ENCODE data around the gene XPNPEP1. TPM values are rescaled to one million over a fixed set of nuclear protein-coding genes. Genes with fewer than 3 reads are reported as not detected.
A peak's percentile ranks its signal among the peaks of the same experiment; 100 is the strongest.

Gene XPNPEP1
- total RNA-seq, 1 experiment from 2014 or later = 65.4 TPM

DNA sequence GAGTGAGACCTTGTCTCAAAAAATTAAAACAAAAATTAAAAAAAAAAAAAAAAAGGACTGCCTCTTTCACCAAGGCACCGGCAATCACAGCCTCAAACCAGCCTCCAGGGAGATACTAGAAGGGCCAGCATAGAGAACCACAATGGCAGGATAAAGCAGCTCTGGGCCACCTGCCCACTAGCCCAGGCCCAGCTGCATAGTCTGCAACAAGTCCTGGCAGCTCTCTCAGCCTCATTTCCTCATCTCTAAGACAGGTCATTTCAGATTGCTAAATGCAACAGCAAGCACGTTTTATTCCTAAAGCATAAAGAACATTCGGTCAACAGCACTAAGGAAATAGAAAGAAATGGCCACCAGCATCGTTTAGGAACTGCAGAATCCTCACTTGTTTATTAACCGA, 28.8 kb downstream of the XPNPEP1 start:
- H3K27ac ChIP-seq (ENCODE audit: low read depth, low read length, poor library complexity, severe bottlenecking) = no peak overlapping the region
- no peak for DNase-seq (ENCODE audit: low spot score)
- no TSS peak for BruUV-seq (replicated peaks)
- no peaks in the 10 kb centered on the region for H3K9me3 ChIP-seq (ENCODE audit: low read depth, low read length, poor library complexity, severe bottlenecking)
- POLR2A ChIA-PET (ENCODE audit: low non-redundant PET) = no interaction called here
- peaks cover 18% of the 10 kb centered on the region for H3K36me3 ChIP-seq (ENCODE audit: insufficient read depth, low read length, poor library complexity, severe bottlenecking)
- CTCF ChIA-PET = no interaction called here
- no peak overlapping the region for H3K4me3 ChIP-seq (ENCODE audit: low read depth, low read length, poor library complexity, severe bottlenecking)
- no peaks in the 10 kb centered on the region for H3K27me3 ChIP-seq (replicated peaks; ENCODE audit: insufficient read depth, low read depth, low read length, poor library complexity)
- TF ChIP-seq EZH2 (IDR thresholded peaks at IDR 0.05; ENCODE audit: borderline replicate concordance, low read depth, low read length, poor library complexity, severe bottlenecking) = no peak
- TF ChIP-seq, protein P1, sequence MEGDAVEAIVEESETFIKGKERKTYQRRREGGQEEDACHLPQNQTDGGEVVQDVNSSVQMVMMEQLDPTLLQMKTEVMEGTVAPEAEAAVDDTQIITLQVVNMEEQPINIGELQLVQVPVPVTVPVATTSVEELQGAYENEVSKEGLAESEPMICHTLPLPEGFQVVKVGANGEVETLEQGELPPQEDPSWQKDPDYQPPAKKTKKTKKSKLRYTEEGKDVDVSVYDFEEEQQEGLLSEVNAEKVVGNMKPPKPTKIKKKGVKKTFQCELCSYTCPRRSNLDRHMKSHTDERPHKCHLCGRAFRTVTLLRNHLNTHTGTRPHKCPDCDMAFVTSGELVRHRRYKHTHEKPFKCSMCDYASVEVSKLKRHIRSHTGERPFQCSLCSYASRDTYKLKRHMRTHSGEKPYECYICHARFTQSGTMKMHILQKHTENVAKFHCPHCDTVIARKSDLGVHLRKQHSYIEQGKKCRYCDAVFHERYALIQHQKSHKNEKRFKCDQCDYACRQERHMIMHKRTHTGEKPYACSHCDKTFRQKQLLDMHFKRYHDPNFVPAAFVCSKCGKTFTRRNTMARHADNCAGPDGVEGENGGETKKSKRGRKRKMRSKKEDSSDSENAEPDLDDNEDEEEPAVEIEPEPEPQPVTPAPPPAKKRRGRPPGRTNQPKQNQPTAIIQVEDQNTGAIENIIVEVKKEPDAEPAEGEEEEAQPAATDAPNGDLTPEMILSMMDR (conservative IDR thresholded peaks at IDR 0.05; ENCODE audit: low read depth, low read length) = no peak
- no peaks in the 10 kb centered on the region for H3K4me1 ChIP-seq (ENCODE audit: insufficient read depth, low read length, poor library complexity, severe bottlenecking)
- intact Hi-C loops (cut with micrococcal nuclease; ENCODE audit: unreplicated experiment) = no loop called here

DNA sequence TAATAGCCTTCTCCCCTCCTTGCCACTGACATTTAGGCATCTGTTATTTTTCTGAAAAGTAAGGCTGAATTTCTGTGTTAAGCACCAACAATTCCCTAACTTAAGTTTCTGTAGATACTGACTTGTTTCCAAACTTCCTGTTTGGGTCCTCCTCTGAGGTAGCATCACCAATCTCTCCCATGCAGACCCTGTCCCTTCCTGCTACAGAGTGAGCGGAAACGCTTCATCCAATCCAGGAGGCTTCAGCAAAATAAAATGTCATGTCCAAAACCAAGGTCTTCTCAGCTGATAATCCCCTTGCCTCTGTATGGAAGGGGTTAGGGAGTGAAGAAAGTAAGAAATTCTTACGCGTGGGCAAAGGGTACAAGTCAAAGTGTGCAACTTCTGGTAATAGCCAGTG, 29.9 kb downstream of the XPNPEP1 start:
- TF ChIP-seq, protein P1 (conservative IDR thresholded peaks at IDR 0.05; ENCODE audit: low read depth, low read length) = no peak
- TF ChIP-seq EZH2 (IDR thresholded peaks at IDR 0.05; ENCODE audit: borderline replicate concordance, low read depth, low read length, poor library complexity, severe bottlenecking) = no peak
- intact Hi-C loops (cut with micrococcal nuclease; ENCODE audit: unreplicated experiment) = no loop called here
- no TSS peak for BruUV-seq (replicated peaks)
- Histone ChIP-seq H3K4me1 (ENCODE audit: insufficient read depth, low read length, poor library complexity, severe bottlenecking) (no peaks in the 10 kb centered on the region), H3K36me3 (ENCODE audit: insufficient read depth, low read length, poor library complexity, severe bottlenecking) (peaks cover 14% of the 10 kb centered on the region), H3K4me3 (ENCODE audit: low read depth, low read length, poor library complexity, severe bottlenecking) (no peak overlapping the region), H3K27ac (ENCODE audit: low read depth, low read length, poor library complexity, severe bottlenecking) (no peak overlapping the region), H3K9me3 (ENCODE audit: low read depth, low read length, poor library complexity, severe bottlenecking) (no peaks in the 10 kb centered on the region), H3K27me3 (replicated peaks; ENCODE audit: insufficient read depth, low read depth, low read length, poor library complexity) (no peaks in the 10 kb centered on the region)
- CTCF ChIA-PET = no interaction called here
- POLR2A ChIA-PET (ENCODE audit: low non-redundant PET) = no interaction called here
- DNase-seq (ENCODE audit: low spot score) = no peak

DNA sequence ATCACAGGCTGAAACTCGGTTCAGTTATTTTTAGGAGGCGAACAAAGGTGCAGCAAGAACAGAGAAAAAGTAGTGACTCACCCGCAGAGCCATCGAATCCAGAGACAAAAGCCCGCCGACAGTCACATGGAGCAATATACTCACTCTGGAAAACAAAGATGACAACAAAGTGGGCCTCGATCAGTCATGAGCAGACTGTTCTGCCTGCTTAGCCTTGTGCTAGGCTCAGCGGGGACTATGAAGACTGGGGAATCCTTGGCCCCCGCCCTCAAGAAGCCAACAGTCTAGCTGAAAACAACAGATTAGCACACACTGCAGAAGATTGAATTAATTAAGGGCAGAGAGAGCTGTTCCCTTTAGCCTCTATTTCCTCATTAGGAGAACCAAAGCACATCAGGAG, 30.4 kb downstream of the XPNPEP1 start:
- POLR2A ChIA-PET (ENCODE audit: low non-redundant PET) = no interaction called here
- DNase-seq (ENCODE audit: low spot score) = peak; percentile 15
- TF ChIP-seq, protein P1 (conservative IDR thresholded peaks at IDR 0.05; ENCODE audit: low read depth, low read length) = no peak
- no peak for TF ChIP-seq EZH2 (IDR thresholded peaks at IDR 0.05; ENCODE audit: borderline replicate concordance, low read depth, low read length, poor library complexity, severe bottlenecking)
- Histone ChIP-seq H3K4me1 (ENCODE audit: insufficient read depth, low read length, poor library complexity, severe bottlenecking) (no peaks in the 10 kb centered on the region), H3K4me3 (ENCODE audit: low read depth, low read length, poor library complexity, severe bottlenecking) (no peak overlapping the region), H3K27ac (ENCODE audit: low read depth, low read length, poor library complexity, severe bottlenecking) (no peak overlapping the region), H3K36me3 (ENCODE audit: insufficient read depth, low read length, poor library complexity, severe bottlenecking) (peaks cover 14% of the 10 kb centered on the region), H3K27me3 (replicated peaks; ENCODE audit: insufficient read depth, low read depth, low read length, poor library complexity) (no peaks in the 10 kb centered on the region), H3K9me3 (ENCODE audit: low read depth, low read length, poor library complexity, severe bottlenecking) (no peaks in the 10 kb centered on the region)
- CTCF ChIA-PET = no interaction called here
- no TSS peak for BruUV-seq (replicated peaks)
- intact Hi-C loops (cut with micrococcal nuclease; ENCODE audit: unreplicated experiment) = no loop called here
